Measurements from ENCODE around the gene PHKG1. TPM values are rescaled to one million over a fixed set of nuclear protein-coding genes. Genes with fewer than 3 reads are reported as not detected.

Gene PHKG1
- total RNA-seq, 1 donor, result 1.8 TPM

DNA sequence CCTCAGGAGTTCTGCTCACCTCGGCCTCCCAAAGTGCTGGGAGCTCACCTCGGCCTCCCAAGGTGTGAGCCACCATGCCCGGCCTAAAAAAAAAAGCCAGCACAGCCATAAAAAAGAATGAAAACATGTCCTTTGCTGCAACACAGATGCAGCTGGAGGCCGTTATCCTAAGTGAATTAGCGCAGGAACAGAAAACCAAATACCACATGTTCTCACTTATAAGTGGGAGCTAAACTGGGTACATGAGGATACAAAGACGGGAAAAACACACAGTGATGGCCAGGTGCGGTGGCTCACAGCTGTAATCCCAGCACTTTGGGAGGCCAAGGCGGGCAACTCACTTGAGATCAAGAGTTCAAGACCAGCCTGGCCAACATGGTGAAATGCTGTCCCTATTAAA is 62.4 kb downstream of the PHKG1 start:
- no peaks in the 10 kb centered on the region for H3K4me1 ChIP-seq (ENCODE audit: insufficient read depth, low read length)
- no peak for DNase-seq (ENCODE audit: insufficient read length, low spot score, missing footprints)
- H3K36me3 ChIP-seq (ENCODE audit: insufficient read depth, low read length), result peaks cover 14% of the 10 kb centered on the region
- no peaks in the 10 kb centered on the region for H4K20me1 ChIP-seq (ENCODE audit: insufficient read depth, low read length)
- peaks cover 3% of the 10 kb centered on the region for H3K79me2 ChIP-seq (ENCODE audit: insufficient read depth, low read length)
- no peaks in the 10 kb centered on the region for H3K9me3 ChIP-seq (ENCODE audit: low read depth, low read length)
- H2AFZ ChIP-seq (ENCODE audit: low read length), result no peak overlapping the region
- no peaks in the 10 kb centered on the region for H3K27me3 ChIP-seq (ENCODE audit: insufficient read depth, low read length)
- no peak overlapping the region for H3K4me3 ChIP-seq (ENCODE audit: insufficient read depth, low read length)
- no peak overlapping the region for H3K4me2 ChIP-seq (ENCODE audit: insufficient read depth, low read length)
- H3K27ac ChIP-seq (ENCODE audit: low read depth, low read length), result no peak overlapping the region
- TF ChIP-seq, protein P1, sequence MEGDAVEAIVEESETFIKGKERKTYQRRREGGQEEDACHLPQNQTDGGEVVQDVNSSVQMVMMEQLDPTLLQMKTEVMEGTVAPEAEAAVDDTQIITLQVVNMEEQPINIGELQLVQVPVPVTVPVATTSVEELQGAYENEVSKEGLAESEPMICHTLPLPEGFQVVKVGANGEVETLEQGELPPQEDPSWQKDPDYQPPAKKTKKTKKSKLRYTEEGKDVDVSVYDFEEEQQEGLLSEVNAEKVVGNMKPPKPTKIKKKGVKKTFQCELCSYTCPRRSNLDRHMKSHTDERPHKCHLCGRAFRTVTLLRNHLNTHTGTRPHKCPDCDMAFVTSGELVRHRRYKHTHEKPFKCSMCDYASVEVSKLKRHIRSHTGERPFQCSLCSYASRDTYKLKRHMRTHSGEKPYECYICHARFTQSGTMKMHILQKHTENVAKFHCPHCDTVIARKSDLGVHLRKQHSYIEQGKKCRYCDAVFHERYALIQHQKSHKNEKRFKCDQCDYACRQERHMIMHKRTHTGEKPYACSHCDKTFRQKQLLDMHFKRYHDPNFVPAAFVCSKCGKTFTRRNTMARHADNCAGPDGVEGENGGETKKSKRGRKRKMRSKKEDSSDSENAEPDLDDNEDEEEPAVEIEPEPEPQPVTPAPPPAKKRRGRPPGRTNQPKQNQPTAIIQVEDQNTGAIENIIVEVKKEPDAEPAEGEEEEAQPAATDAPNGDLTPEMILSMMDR (IDR thresholded peaks at IDR 0.05; ENCODE audit: extremely low read depth, low read depth, low read length), result no peak

Small RNA genes within 50 kb of the gene (small RNA-seq; reads per million reads assigned to genes)
- gene SNORA15, result not detected
- gene SNORA22B, result not detected

Other genes with a start within 250 kb of the PHKG1 start
- not detected in 2 replicates for gene SEPTIN14, start 230.2 kb downstream of the PHKG1 start, total RNA-seq
- 3.8 and 4.3 TPM in 2 replicates for gene ZNF713, start 205.5 kb downstream of the PHKG1 start, total RNA-seq
- gene MRPS17, start 141.1 kb downstream of the PHKG1 start, total RNA-seq, result 13.0 and 13.4 TPM in 2 replicates
- gene NIPSNAP2, start 128.4 kb downstream of the PHKG1 start, total RNA-seq, result 51.0 and 56.9 TPM in 2 replicates
- 45.4 and 49.9 TPM in 2 replicates for gene PSPH, start 41.5 kb downstream of the PHKG1 start, total RNA-seq
- 130 and 141 TPM in 2 replicates for gene CCT6A, start 41.2 kb downstream of the PHKG1 start, total RNA-seq
- gene SUMF2, start 28.7 kb downstream of the PHKG1 start, total RNA-seq, result 230 and 231 TPM in 2 replicates
- gene CHCHD2, start 13.5 kb upstream of the PHKG1 start, total RNA-seq, result 183 and 202 TPM in 2 replicates
- gene NUPR2, start 23.5 kb upstream of the PHKG1 start, total RNA-seq, result not detected in 2 replicates

Measured in osteoblast (primary cell).